Upper lobe of left lung (tissue), 6 donors: Measurements from ENCODE around the gene PPP5C. TPM values are rescaled to one million over a fixed set of nuclear protein-coding genes. Genes with fewer than 3 reads are reported as not detected.
A peak's percentile ranks its signal among the peaks of the same experiment; 100 is the strongest.

Source experiments
- ATAC-seq, 2 donors: fragments of 200-7000 bp; cut with Tn5 transposase; one replicate each; pipeline ENCODE4 v1.9.1; 2022; ENCODE audit warnings: mild to moderate bottlenecking in 2 of 2, moderate library complexity in 2 of 2; ENCODE audit not compliant: low FRiP score in 2 of 2
- DNase-seq, 2 donors: peaks; one replicate each; pipeline ENCODE4 v3.0.0-alpha.2; 2019 to 2020
- H3K27ac ChIP-seq, 4 donors: fragments of 200-600 bp; sonication (generic); one replicate each; pipeline ENCODE4 v1.5.1; 2016 to 2019
- H3K27me3 ChIP-seq, 4 donors: fragments of 200-600 bp; sonication (generic); one replicate each; pipeline ENCODE4 v1.5.1; 2017 to 2019
- H3K36me3 ChIP-seq, 4 donors: fragments of 200-600 bp; sonication (generic); one replicate each; pipeline ENCODE4 v1.5.1; 2016 to 2019
- H3K4me1 ChIP-seq, 4 donors: fragments of 200-600 bp; sonication (generic); one replicate each; pipeline ENCODE4 v1.5.1; 2018 to 2019
- H3K4me3 ChIP-seq, 4 donors: fragments of 200-600 bp; sonication (generic); one replicate each; pipeline ENCODE4 v1.5.1; 2017 to 2019; ENCODE audit warnings: mild to moderate bottlenecking in 2 of 4, moderate library complexity in 1 of 4
- H3K9me3 ChIP-seq, 4 donors: fragments of 200-600 bp; sonication (generic); one replicate each; pipeline ENCODE4 v1.5.1; 2018 to 2019
- EP300 ChIP-seq, 4 donors: sonication (generic); formaldehyde crosslinking; IDR thresholded peaks; one replicate each; pipeline ENCODE4 v1.5.1; 2017; ENCODE audit warnings: antibody characterized with exemption in 4 of 4, control low read depth in 2 of 4
- POLR2A ChIP-seq, 4 donors: fragments of 450-650 bp; IDR thresholded peaks; one replicate each; pipeline ENCODE4 v1.5.1; 2016 to 2017; ENCODE audit warnings: antibody characterized with exemption in 4 of 4, mild to moderate bottlenecking in 2 of 4
- POLR2AphosphoS5 ChIP-seq, 2 donors: sonication (generic); formaldehyde crosslinking; IDR thresholded peaks; one replicate each; pipeline ENCODE4 v1.5.1; 2017; ENCODE audit warnings: antibody characterized with exemption in 2 of 2
- WGBS, 2 donors: methylation state at CpG; one replicate each; pipeline ENCODE4 v1.1.5; 2017 to 2018; 5-methylcytosine and 5-hydroxymethylcytosine counted together
- total RNA-seq, 6 donors: library from RNA; depleted of rRNA in 4 of 6; stranded (reverse); fragments of >200 nt in 4 of 6; gene quantifications; one replicate each; pipeline versions ENCODE4 v1.1.0 to v1.2.1, GENCODE V29; 2016 to 2021
- TF ChIP-seq, protein P1 (sequence below), 6 experiments: fragments of 450-650 bp in 4 of 6; fragments of 200-600 bp in 2 of 6; sonication (generic) in 2 of 6; IDR thresholded peaks; one replicate each; pipeline ENCODE4 v1.5.1; 2016 to 2019; ENCODE audit warnings: antibody characterized with exemption in 6 of 6
- donor health status: DM: no; HTN: no; CAD: no; lungs with moderate emphysema.
- donor health status: DM: no; HTN: yes; CAD: no; lungs with severe emphysema.

Gene PPP5C
- 100 to 1,000 TPM in 1 of 6 donors, 10 to 100 TPM in 5; 54.7 to 120 (median 66.0) TPM for total RNA-seq

DNA sequence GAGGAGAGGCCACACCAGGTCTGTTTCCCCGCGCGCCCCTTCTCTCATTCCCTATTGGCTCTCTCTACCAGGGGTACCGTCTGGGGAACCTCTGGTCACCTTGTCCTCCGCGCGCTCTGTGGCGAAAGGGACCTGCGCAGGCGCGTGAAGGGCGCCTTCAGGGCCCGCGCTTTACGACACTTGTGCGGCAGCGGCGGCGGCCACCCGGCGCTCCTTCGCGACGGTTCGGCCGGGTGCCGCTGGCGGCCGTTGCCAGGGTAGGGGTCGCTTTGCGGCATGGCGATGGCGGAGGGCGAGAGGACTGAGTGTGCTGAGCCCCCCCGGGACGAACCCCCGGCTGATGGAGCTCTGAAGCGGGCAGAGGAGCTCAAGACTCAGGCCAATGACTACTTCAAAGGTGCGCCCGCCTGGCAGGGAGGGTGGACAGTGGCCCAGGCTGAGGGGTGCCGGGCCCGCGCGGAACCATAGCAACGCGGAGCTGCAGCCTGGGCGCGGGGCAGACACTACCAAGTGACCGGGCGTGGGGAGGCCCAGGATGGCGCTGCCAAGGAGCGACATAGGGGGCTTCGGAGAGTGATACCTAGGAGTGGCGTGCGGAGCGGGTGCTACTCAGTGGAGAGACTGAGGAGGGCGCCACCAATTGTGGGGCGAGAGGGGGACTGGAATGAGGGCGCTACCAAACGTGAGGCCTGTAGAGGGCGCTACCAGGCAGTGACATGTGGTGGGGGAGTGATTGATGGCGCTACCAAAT, at the start of gene PPP5C:
Gene PPP5C (plus strand): TSS at position 267 of the 751 bp plus-strand sequence. CDS start 10 bp downstream, at position 277.
- TF ChIP-seq EP300 (IDR thresholded peaks at IDR 0.05) (no peak), POLR2A (IDR thresholded peaks at IDR 0.05) (peak in 3 of 4 donors; percentile 50 to 89 (median 58)), POLR2AphosphoS5 (IDR thresholded peaks at IDR 0.05) (peak; percentile 64 to 77)
- TF ChIP-seq, protein P1, sequence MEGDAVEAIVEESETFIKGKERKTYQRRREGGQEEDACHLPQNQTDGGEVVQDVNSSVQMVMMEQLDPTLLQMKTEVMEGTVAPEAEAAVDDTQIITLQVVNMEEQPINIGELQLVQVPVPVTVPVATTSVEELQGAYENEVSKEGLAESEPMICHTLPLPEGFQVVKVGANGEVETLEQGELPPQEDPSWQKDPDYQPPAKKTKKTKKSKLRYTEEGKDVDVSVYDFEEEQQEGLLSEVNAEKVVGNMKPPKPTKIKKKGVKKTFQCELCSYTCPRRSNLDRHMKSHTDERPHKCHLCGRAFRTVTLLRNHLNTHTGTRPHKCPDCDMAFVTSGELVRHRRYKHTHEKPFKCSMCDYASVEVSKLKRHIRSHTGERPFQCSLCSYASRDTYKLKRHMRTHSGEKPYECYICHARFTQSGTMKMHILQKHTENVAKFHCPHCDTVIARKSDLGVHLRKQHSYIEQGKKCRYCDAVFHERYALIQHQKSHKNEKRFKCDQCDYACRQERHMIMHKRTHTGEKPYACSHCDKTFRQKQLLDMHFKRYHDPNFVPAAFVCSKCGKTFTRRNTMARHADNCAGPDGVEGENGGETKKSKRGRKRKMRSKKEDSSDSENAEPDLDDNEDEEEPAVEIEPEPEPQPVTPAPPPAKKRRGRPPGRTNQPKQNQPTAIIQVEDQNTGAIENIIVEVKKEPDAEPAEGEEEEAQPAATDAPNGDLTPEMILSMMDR (IDR thresholded peaks at IDR 0.05): peak; percentile 77 to 93 (median 84)
- Histone ChIP-seq H3K4me3 (peak within 1 kb of the TSS; percentile 71 to 99 (median 94)), H3K27ac (peak within 1 kb of the TSS; percentile 83 to 93 (median 92)), H3K4me1 (peaks cover 41 to 59% (median 51%) of the 10 kb centered on the region in 4 donors), H3K27me3 (no peaks in the 10 kb centered on the region), H3K9me3 (no peaks in the 10 kb centered on the region), H3K36me3 (peaks cover 0 to 3% (median under 1%) of the 10 kb centered on the region in 4 donors)
- DNase-seq (peak; percentile 93 to 97), ATAC-seq (peak; percentile 90 to 96)
- WGBS, 2 donors: 1% methylated on average over 14 to 31 of the region's 62 CpGs

DNA sequence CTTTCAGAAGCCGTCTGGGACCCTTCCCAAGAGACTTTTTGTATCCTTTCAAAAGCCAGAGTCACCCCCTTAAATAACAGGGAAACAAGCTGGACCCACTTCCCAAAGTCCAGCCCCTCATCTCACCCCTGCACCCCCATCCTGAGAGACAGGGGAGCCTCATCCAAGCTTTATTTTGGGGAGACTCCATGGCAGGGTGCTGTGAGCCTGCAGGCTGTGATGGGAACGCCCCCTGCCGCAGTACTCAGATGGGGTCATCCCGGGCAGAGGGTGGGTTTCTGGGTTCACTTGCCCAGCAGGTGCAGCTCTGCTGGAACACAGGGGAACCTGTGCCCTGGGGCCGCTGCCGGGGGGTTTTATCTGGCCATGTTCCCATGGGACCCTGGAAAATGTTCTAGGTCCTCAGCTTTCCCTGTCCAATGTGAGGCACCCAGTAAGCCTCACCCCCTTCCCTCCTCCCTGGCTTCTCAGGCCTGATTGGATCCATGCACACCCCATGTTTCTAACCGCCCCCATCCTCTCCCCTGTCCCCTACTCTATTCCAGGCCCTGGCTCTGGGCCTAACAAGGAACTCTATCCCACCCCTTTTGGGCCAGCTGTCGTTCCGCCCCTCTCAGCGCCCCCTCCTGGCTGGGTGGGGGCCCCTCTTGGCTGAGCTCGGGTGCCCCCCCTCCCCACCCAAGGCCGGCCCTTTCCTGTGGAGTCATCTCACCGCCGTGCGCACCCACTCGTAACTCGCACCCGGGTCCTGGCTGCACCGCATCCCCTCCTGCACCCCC, 49.0 kb upstream of the PPP5C start:
- H3K9me3 ChIP-seq: no peaks in the 10 kb centered on the region
- peaks cover 0 to 5% (median 0%) of the 10 kb centered on the region in 4 donors for H3K36me3 ChIP-seq
- TF ChIP-seq, protein P1 (IDR thresholded peaks at IDR 0.05): peak in 4 of 6 experiments; percentile 17 to 45 (median 42)
- TF ChIP-seq EP300 (IDR thresholded peaks at IDR 0.05) (peak in 1 of 4 donors; percentile 27), POLR2A (IDR thresholded peaks at IDR 0.05) (peak in 2 of 4 donors; percentile 40 to 58), POLR2AphosphoS5 (IDR thresholded peaks at IDR 0.05) (peak; percentile 57 to 69)
- H3K4me1 ChIP-seq: peaks cover 61 to 72% (median 64%) of the 10 kb centered on the region in 4 donors
- H3K27me3 ChIP-seq: no peaks in the 10 kb centered on the region
- H3K4me3 ChIP-seq: peak overlapping the region; percentile 26 to 61 (median 57)
- 28 to 30% methylated on average over 6 to 14 of the region's 19 CpGs for WGBS, 2 donors
- peak; percentile 67 to 87 for DNase-seq
- peak; percentile 35 to 73 for ATAC-seq
- peak overlapping the region; percentile 92 to 99 (median 94) for H3K27ac ChIP-seq

DNA sequence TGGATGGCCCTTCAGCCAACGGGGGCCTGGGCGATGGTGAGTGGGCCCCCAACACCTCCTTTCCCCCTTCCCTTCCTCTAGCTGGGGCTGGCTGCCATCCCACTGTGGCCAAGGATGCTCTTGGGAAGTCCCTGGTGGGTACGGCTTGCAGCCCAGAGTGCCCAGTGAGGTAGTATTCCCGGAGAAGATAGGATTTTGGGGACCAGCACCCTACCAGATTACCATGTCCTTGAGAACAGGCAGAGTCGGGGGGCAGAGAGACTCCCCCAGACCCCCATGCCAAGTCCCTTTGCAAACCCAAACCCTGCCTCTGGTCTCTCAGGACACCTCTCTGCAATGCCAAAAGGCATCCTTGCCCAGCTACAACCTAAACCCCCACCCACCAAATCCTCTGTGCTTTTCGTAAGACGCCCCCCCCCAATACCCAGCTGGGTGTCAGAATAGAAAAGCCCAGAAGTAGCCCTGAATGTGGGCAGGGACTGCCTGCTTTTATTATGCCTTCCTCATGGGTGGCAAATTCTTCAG, 48.3 kb upstream of the PPP5C start:
- peak overlapping the region; percentile 92 to 99 (median 94) for H3K27ac ChIP-seq
- peak in 1 of 2 donors; percentile 36 for DNase-seq
- peak in 1 of 2 donors; percentile 1 for ATAC-seq
- H3K27me3 ChIP-seq: no peaks in the 10 kb centered on the region
- peak overlapping the region; percentile 26 to 61 (median 57) for H3K4me3 ChIP-seq
- peaks cover 68 to 79% (median 70%) of the 10 kb centered on the region in 4 donors for H3K4me1 ChIP-seq
- WGBS, 2 donors: 0 to 12% methylated on average over 2 to 7 of the region's 7 CpGs
- no peaks in the 10 kb centered on the region for H3K9me3 ChIP-seq
- TF ChIP-seq EP300 (IDR thresholded peaks at IDR 0.05) (no peak), POLR2A (IDR thresholded peaks at IDR 0.05) (peak in 3 of 4 donors; percentile 12 to 56 (median 22))
- peaks cover 0 to 10% (median 0%) of the 10 kb centered on the region in 4 donors for H3K36me3 ChIP-seq

DNA sequence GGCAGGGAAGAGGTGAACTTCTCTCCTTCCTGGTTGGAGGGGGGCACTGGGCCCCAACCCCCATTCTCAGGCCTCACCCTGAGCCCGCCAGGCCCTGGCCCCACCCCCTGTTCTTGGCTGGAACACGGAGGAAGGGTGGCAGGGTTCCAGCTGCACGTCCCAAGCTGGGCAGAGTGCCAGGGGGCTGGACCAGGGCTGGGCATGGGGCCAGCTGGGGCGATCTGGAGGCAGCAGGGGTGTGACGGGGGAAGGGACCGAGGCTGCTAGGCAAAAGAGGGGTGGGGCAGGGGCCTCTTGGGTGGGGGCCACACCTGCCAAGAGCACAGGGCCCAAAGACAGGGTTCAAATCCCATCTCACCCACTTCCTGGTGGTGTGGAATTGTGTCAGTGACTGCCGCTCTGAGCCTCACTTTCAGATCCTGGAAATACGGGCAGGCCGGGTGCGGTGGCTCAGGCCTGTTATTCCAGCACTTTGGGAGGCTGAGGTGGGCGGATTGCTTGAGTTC, 47.8 kb upstream of the PPP5C start:
- ATAC-seq (peak; percentile 76 to 90), DNase-seq (peak; percentile 95 to 96)
- Histone ChIP-seq H3K4me3 (peak overlapping the region; percentile 26 to 61 (median 57)), H3K9me3 (no peaks in the 10 kb centered on the region), H3K27ac (peak overlapping the region; percentile 92 to 99 (median 94)), H3K4me1 (peaks cover 71 to 84% (median 75%) of the 10 kb centered on the region in 4 donors), H3K27me3 (no peaks in the 10 kb centered on the region), H3K36me3 (peaks cover 0 to 15% (median 0%) of the 10 kb centered on the region in 4 donors)
- TF ChIP-seq EP300 (IDR thresholded peaks at IDR 0.05) (peak in 2 of 4 donors; percentile 80 to 96), POLR2A (IDR thresholded peaks at IDR 0.05) (peak in 2 of 4 donors; percentile 0 to 3), POLR2AphosphoS5 (IDR thresholded peaks at IDR 0.05) (peak; percentile 90 to 93)
- TF ChIP-seq, protein P1 (IDR thresholded peaks at IDR 0.05): peak in 1 of 6 experiments; percentile 5
- 1 to 15% methylated on average over 5 to 11 of the region's 11 CpGs for WGBS, 2 donors
